Inflammatory macrophage (primary cell): ENCODE data around the gene NR1H3.

Experiments used
- DNase-seq, 2 donors: peaks; one replicate each; pipeline ENCODE4 v3.0.0-alpha.2; 2020 to 2022

The NR1H3 gene

GRCh38 chr11:47244448-47245350, 13.1 kb upstream of the NR1H3 start:
- peak; percentile 83 to 90 for DNase-seq

GRCh38 chr11:47245611-47246357, 12.0 kb upstream of the NR1H3 start:
- DNase-seq = no peak

GRCh38 chr11:47247502-47247901, 10.3 kb upstream of the NR1H3 start:
- DNase-seq = no peak

- peak in 1 of 2 donors; percentile 40 for DNase-seq
Measured at GRCh38 chr11:47248304-47248663, 9.5 kb upstream of the NR1H3 start.

GRCh38 chr11:47248664-47249377, 9.0 kb upstream of the NR1H3 start, which contains the start of gene ACP2:
Gene ACP2, minus strand, starts transcription at chr11:47248814. Its CDS starts 25 bp downstream, at chr11:47248789.
- DNase-seq = peak; percentile 84 to 92

GRCh38 chr11:47249378-47249715, 8.4 kb upstream of the NR1H3 start:
- DNase-seq = no peak

- DNase-seq = no peak
Measured at GRCh38 chr11:47251751-47252150, 6.0 kb upstream of the NR1H3 start.

- DNase-seq = no peak
Measured at GRCh38 chr11:47253660-47254059, 4.1 kb upstream of the NR1H3 start.

- peak; percentile 85 to 93 for DNase-seq
Measured at GRCh38 chr11:47254386-47254785, 3.4 kb upstream of the NR1H3 start.

- no peak for DNase-seq
Measured at GRCh38 chr11:47256374-47256773, 1.4 kb upstream of the NR1H3 start.

- DNase-seq = no peak
Measured at GRCh38 chr11:47257177-47257516, 649 bp upstream of the NR1H3 start.

- no peak for DNase-seq
Measured at GRCh38 chr11:47258317-47258902, 614 bp downstream of the NR1H3 start.

- DNase-seq = peak; percentile 46 to 57
Measured at GRCh38 chr11:47259232-47259977, 1.6 kb downstream of the NR1H3 start.

- DNase-seq = no peak
Measured at GRCh38 chr11:47260366-47260765, 2.6 kb downstream of the NR1H3 start.

- DNase-seq = no peak
Measured at GRCh38 chr11:47261291-47261800, 3.5 kb downstream of the NR1H3 start.

- DNase-seq = no peak
Measured at GRCh38 chr11:47264119-47264518, 6.3 kb downstream of the NR1H3 start.

- no peak for DNase-seq
Measured at GRCh38 chr11:47264521-47264920, 6.7 kb downstream of the NR1H3 start.

- DNase-seq = no peak
Measured at GRCh38 chr11:47267876-47268275, 10.1 kb downstream of the NR1H3 start.

GRCh38 chr11:47268448-47269001, 10.7 kb downstream of the NR1H3 start:
- DNase-seq = no peak

- DNase-seq = peak; percentile 86 to 94
Measured at GRCh38 chr11:47269002-47269828, 11.4 kb downstream of the NR1H3 start.
